Activated naive CD8-positive, alpha-beta T cell treated with anti-CD3 and anti-CD28 coated beads, Interleukin-2, amount 50 U/mL, for 24 hours (primary cell): Measurements from ENCODE around the gene LMO1.
A peak's percentile ranks its signal among the peaks of the same experiment; 100 is the strongest.

ENCODE experiments used
- ATAC-seq: fragments of 150-1000 bp; cut with Tn5 transposase; one replicate; pipeline ENCODE4 v1.10.0; 2021
- DNase-seq: peaks from one replicate; pipeline ENCODE4 v3.0.0; 2021
- H3K27ac Mint-ChIP-seq: one replicate; pipeline ENCODE4 v1.8.0; 2021; ENCODE audit warnings: mild to moderate bottlenecking, mixed read lengths
- H3K27me3 Mint-ChIP-seq: one replicate; pipeline ENCODE4 v1.8.0; 2021; ENCODE audit warnings: mixed read lengths
- H3K36me3 Mint-ChIP-seq: one replicate; pipeline ENCODE4 v1.8.0; 2021; ENCODE audit warnings: low read depth, mixed read lengths
- H3K4me1 Mint-ChIP-seq: one replicate; pipeline ENCODE4 v1.8.0; 2021; ENCODE audit warnings: mixed read lengths
- H3K4me3 Mint-ChIP-seq: one replicate; pipeline ENCODE4 v1.8.0; 2021; ENCODE audit warnings: mild to moderate bottlenecking, moderate library complexity, mixed read lengths
- H3K9me3 Mint-ChIP-seq: one replicate; pipeline ENCODE4 v1.8.0; 2021; ENCODE audit warnings: mixed read lengths

LMO1 gene

DNA sequence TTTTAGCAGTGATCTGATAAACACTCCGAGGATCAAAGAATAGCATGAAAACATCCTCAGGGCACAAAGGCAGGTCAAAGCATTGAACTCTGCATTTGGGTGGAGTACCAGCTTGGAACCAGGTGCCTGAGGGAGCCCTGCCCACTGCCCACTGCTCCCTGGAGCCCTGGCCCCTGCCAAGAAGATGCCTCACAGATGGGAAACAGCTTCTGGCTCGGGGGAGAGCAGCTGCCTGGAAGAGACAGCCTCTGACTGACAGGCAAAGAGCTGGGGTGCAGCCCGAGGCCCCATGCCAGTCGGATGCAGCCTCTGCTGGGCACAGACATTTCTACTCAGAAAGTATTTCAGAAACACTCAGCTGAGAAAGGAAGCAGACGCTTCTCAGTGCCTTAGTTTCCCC is 13.2 kb downstream of the LMO1 start:
- Mint-ChIP-seq H3K27ac (no peak overlapping the region), H3K36me3 (no peaks in the 10 kb centered on the region), H3K4me3 (no peak overlapping the region), H3K4me1 (no peaks in the 10 kb centered on the region), H3K9me3 (no peaks in the 10 kb centered on the region), H3K27me3 (no peaks in the 10 kb centered on the region)
- ATAC-seq (no peak), DNase-seq (no peak)

DNA sequence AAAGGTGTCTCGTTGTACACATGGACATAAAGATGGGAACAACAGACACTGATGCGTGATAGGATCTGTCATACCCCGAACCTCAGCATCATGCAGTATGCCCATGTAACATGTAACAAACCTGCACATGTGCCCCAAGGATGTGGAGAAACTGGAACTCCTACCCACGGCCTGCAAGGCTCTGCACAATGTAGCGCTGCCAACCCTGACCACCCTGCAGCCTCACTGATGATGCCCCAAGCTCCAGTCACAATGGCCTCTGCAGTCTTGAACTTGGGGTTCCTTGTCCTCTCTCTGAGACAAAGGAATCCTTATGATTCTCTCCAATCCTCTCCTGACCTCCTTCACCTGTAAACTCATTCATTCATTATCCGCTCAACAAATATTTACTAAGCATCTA is 14.2 kb downstream of the LMO1 start:
- no peak overlapping the region for H3K27ac Mint-ChIP-seq
- DNase-seq (no peak), ATAC-seq (no peak)
- no peaks in the 10 kb centered on the region for H3K36me3 Mint-ChIP-seq
- no peaks in the 10 kb centered on the region for H3K27me3 Mint-ChIP-seq
- no peaks in the 10 kb centered on the region for H3K9me3 Mint-ChIP-seq
- H3K4me1 Mint-ChIP-seq = no peaks in the 10 kb centered on the region
- no peak overlapping the region for H3K4me3 Mint-ChIP-seq

DNA sequence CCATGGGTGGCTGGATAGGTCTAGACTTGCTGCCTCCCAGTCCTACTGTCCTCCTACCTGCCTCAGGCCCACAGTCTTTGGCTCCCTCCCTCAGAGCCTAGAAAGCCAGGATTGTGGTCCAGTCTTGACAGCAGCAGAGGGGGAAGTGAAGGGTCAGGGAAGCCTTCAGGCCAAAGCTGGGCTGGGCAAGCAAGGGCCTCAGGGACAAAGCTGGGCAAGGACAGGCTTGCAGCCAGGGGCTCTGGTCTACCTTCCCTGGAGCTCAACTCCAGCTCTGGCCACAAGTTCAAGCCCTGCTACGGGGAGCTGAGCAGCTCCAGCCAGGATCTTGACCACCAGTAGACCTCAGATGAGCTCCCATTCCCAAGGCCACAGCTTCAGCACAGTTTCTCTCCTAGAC is 14.9 kb downstream of the LMO1 start:
- DNase-seq (no peak), ATAC-seq (no peak)
- H3K4me3 Mint-ChIP-seq = no peak overlapping the region
- H3K36me3 Mint-ChIP-seq = no peaks in the 10 kb centered on the region
- no peak overlapping the region for H3K27ac Mint-ChIP-seq
- no peaks in the 10 kb centered on the region for H3K27me3 Mint-ChIP-seq
- no peaks in the 10 kb centered on the region for H3K9me3 Mint-ChIP-seq
- H3K4me1 Mint-ChIP-seq = no peaks in the 10 kb centered on the region

DNA sequence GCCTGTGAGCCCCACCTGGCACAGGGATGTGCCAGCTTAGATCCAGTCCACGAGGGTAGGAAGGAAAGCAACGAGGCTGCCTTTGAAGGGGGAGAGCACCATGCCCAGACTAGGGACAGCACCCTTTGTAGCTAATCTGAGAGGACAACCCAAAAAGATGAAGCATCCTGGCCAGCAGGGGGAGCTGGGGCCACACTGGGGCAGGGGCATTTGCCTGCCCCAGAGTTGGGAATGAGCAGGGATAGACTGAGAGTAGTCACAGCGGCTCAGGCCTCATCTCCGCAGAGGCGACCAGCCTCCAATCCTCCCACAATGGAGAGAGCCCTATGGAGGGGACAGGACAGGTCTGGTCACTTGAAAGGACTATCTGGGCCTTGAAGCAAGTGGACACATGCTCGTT is 16.4 kb downstream of the LMO1 start:
- Mint-ChIP-seq H3K4me3 (no peak overlapping the region), H3K36me3 (no peaks in the 10 kb centered on the region), H3K4me1 (no peaks in the 10 kb centered on the region), H3K27me3 (no peaks in the 10 kb centered on the region), H3K27ac (no peak overlapping the region), H3K9me3 (no peaks in the 10 kb centered on the region)
- no peak for ATAC-seq
- peak; percentile 35 for DNase-seq

DNA sequence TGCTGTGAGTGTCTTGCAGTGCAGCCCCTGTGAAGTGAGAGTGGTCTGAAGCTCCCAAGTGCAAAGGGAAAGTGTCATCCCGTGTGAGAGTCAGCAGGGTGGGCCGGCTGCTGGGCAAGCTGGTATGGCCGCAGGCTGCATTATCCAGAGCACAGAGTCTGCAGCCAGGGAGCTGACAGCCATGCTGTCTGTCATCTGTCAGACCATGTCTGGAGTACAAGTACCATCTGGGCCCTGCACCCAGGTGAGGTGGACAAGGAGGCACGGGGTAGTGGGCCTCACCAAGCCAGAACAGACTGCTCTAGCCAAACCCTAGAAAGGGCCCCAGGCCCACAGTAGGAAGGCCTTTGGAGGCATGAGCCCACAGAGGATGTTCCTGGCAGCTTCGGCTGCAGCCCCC is 20.2 kb downstream of the LMO1 start:
- ATAC-seq = no peak
- Mint-ChIP-seq H3K27me3 (no peaks in the 10 kb centered on the region), H3K4me3 (no peak overlapping the region), H3K9me3 (no peaks in the 10 kb centered on the region), H3K27ac (no peak overlapping the region), H3K36me3 (no peaks in the 10 kb centered on the region), H3K4me1 (no peaks in the 10 kb centered on the region)
- no peak for DNase-seq

DNA sequence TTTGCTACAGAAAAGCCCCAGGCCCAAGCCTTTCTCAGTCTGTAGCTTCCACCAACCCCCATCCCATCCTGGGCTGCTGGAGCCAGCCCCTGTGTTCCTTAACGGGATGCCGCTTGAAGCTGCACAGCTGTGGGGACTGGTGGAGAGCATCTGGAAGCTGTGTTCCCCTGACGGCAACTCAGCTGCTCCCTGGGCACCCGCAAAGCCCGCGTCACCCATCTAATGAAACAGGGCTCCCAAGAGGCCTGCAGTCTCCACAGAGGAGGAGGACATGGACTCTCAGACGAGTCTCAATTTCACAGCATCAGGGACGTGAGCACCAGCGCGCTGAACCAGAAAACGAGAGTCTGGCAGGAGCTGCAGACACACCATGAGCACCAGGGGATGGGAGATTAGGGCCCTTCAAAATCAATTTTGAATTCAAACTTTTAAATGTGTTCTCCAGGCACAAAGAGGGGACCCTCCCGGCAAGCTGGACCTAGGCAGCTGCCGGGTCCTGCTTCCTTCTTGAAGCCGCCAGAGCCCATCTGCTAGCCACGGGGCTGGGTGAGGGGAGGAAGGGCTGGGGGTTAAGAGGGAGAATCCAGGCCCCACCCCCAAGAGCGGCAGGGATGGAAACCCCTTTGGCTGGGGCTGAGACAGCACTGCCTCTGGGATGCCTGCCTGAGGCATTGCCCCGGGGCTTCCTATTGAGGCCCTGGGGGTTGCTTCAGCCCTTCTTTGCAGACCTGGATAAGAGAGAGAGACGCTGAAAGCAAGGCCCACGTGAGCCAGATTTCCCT is 21.0 kb downstream of the LMO1 start:
- ATAC-seq = no peak
- H3K27ac Mint-ChIP-seq = no peak overlapping the region
- no peak overlapping the region for H3K4me3 Mint-ChIP-seq
- H3K27me3 Mint-ChIP-seq = no peaks in the 10 kb centered on the region
- no peak for DNase-seq
- no peaks in the 10 kb centered on the region for H3K9me3 Mint-ChIP-seq
- no peaks in the 10 kb centered on the region for H3K36me3 Mint-ChIP-seq
- no peaks in the 10 kb centered on the region for H3K4me1 Mint-ChIP-seq

DNA sequence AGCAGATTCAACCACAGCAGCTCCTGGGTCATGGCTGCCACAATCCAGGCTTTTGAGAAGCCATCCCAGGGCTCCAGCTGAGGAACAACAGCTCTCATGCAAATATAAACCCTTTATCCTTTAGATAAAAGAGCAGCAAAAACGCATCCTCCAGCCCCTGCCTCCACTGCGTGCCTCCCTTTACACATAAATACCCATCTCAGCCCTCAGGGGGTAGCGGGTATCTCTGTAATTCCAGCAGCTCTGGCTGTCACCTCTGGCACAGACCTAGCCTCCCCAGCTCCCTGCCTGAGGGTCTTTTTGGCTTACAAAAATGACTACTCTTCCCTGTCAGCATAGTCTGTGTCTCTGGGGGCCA is 21.6 kb downstream of the LMO1 start:
- Mint-ChIP-seq H3K4me1 (no peaks in the 10 kb centered on the region), H3K9me3 (no peaks in the 10 kb centered on the region), H3K27me3 (no peaks in the 10 kb centered on the region), H3K36me3 (no peaks in the 10 kb centered on the region), H3K4me3 (no peak overlapping the region), H3K27ac (no peak overlapping the region)
- DNase-seq (no peak), ATAC-seq (no peak)

DNA sequence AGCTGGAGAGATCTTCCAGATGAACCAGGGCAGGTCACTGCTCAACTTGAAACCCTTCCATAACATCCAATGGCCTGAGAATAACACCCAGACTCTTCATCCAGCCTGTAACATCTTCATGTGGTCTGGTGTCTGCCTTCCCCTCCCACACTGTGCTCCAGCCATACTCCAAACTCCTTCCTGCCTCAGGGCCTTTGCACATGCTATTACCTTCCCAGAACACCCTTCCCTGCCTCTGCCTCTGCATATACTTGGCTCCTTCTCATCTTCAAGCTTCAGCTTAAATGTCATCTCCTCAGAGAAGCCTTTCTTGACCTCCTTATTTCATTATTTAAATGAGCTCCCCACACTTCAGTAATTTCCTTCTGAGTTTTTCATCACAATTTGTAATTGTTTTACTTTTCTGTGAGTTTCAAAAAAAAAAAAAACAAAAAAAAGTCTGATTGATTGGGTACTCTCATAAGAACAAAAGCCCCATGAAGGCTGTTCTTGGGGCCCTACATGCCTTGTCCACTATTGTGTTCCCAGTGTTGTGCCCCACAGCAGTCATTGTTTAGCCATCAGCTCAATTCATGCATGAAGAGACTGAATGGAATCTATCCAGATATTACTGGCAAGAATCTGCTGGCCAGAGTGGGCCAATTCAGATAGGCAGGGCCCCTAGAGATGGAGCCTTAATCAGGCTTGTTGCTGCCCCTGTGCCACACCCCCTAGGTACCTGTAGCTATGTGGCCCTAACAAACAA is 22.1 kb downstream of the LMO1 start:
- Mint-ChIP-seq H3K4me3 (no peak overlapping the region), H3K27me3 (no peaks in the 10 kb centered on the region), H3K9me3 (no peaks in the 10 kb centered on the region), H3K36me3 (no peaks in the 10 kb centered on the region), H3K27ac (no peak overlapping the region), H3K4me1 (no peaks in the 10 kb centered on the region)
- DNase-seq (no peak), ATAC-seq (no peak)

DNA sequence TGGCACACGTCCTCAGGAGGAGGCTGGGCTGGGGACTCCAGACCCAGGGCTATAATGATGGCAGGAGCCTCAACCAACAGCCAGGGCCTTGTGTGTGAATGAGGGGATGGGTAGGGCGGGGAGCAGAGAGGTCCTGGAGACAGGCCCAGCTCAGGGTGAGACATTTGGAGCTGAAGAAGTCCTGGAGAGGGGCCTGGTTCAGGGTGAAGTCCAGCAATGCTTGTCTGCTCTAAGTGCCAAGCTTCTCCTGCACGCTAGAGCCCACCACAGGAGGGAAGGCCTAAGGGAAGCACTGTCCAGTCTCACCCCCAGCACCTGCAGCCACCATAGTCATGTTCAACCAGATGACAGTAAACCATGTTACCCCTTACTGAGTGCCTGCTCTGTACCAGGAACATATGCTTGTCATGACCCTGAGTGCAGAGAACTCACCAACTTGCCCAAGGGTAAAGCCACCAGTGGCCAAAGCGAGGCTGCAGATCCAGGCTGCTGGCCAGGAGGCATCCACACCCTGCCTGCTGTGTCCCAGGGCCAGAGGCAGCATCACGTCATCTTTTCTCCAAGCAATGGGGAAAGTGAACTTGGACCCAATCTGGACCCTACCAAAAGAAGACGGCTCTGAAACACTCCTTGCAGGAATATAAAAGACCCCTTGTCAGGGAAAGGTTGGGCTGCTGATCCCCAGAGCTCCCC is 24.0 kb downstream of the LMO1 start:
- ATAC-seq = no peak
- H3K27me3 Mint-ChIP-seq = no peaks in the 10 kb centered on the region
- H3K36me3 Mint-ChIP-seq = no peaks in the 10 kb centered on the region

DNA sequence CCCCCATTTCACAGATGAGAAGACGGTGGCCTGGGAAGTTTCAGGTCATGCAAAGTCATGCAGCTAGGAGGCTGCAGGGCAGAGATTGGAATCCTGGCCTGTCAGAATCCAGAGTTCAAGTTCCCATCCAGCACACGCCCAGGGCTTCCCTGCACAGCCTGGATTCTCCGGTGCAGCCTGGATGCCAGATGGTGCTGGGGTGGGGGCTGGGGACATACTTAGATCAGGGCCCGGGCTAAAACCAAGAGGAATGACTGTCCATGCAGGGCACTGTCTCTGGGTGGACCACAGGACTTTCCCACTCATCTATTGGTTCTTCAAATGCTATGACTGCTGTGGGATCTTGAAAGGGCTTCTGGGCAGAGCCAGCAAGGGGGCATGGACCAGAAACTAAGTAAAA is 24.6 kb downstream of the LMO1 start:
- DNase-seq (no peak), ATAC-seq (no peak)
- Mint-ChIP-seq H3K36me3 (no peaks in the 10 kb centered on the region), H3K27me3 (no peaks in the 10 kb centered on the region), H3K4me1 (peaks cover 4% of the 10 kb centered on the region), H3K27ac (no peak overlapping the region), H3K9me3 (no peaks in the 10 kb centered on the region), H3K4me3 (no peak overlapping the region)

More for the DNA sequence above, 24.0 kb downstream of the LMO1 start:
- H3K4me3 Mint-ChIP-seq = no peak overlapping the region
- H3K27ac Mint-ChIP-seq = no peak overlapping the region
- peaks cover 4% of the 10 kb centered on the region for H3K4me1 Mint-ChIP-seq
- H3K9me3 Mint-ChIP-seq = no peaks in the 10 kb centered on the region
- no peak for DNase-seq

DNA sequence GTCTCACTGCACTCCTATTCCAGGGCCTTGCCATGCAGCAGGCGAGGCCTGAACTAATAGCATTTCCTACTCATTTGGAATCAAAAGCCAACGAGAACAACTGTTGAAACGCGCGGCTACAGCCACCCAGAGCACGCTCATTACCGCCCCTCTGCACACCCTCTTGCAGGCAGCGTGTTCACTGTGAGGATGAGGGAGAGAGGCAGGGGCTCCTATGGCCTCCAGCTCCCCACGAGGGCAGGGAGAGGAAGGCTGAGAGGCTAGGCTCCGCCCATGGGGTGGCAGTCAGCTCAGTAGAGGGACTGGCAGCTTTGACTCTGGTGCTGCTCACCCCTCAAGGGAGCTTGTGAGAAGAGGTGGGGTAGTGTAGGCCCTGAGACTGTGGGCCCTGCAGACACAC is 26.2 kb downstream of the LMO1 start:
- H3K27ac Mint-ChIP-seq = no peak overlapping the region
- no peaks in the 10 kb centered on the region for H3K9me3 Mint-ChIP-seq
- H3K4me1 Mint-ChIP-seq = peaks cover 4% of the 10 kb centered on the region
- H3K4me3 Mint-ChIP-seq = no peak overlapping the region
- H3K27me3 Mint-ChIP-seq = no peaks in the 10 kb centered on the region
- no peak for DNase-seq
- H3K36me3 Mint-ChIP-seq = no peaks in the 10 kb centered on the region
- no peak for ATAC-seq

DNA sequence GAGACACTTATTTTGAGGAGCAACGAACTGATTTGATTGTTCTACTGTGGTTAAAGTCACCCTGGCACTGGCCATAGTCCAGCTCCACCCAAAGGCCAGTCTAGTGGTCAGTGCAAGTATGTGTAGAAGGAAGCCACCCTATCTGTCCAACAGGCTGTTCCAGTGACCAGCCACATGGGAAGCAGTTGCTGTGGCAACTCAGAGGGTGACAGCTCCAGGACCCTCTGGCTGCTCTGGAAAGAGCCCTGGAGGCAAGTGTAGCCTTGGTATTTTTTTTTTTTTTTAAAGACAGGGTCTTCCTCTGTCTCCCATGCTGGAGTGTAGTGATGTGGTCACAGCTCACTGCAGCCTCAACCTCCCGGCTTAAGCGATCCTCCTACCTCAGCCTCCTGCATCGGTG is 27.8 kb downstream of the LMO1 start:
- Mint-ChIP-seq H3K36me3 (no peaks in the 10 kb centered on the region), H3K27me3 (no peaks in the 10 kb centered on the region), H3K4me1 (peaks cover 4% of the 10 kb centered on the region), H3K4me3 (no peak overlapping the region), H3K27ac (no peak overlapping the region), H3K9me3 (no peaks in the 10 kb centered on the region)
- no peak for DNase-seq
- ATAC-seq = no peak

DNA sequence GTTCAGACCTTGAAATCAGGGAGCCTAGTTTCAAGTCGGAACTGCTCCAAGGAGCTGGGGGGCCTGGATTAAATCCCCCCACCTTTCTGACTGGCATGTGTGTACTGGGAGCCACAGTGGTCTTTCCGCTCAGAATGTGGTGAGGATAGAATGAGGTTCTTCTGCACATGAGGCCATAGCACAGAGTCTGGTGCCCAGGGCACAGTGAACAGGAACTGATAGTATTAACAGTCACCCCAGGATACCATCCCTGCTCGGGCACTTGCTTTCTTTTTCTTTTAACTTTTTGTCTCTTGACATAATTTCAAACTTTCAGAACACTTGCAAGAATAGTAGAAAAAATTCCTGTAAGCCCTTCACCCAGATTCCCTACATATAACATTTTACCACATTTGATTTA is 28.8 kb downstream of the LMO1 start:
- Mint-ChIP-seq H3K4me3 (no peak overlapping the region), H3K4me1 (peaks cover 4% of the 10 kb centered on the region), H3K27me3 (no peaks in the 10 kb centered on the region), H3K9me3 (no peaks in the 10 kb centered on the region), H3K36me3 (no peaks in the 10 kb centered on the region), H3K27ac (no peak overlapping the region)
- no peak for ATAC-seq
- DNase-seq = no peak

DNA sequence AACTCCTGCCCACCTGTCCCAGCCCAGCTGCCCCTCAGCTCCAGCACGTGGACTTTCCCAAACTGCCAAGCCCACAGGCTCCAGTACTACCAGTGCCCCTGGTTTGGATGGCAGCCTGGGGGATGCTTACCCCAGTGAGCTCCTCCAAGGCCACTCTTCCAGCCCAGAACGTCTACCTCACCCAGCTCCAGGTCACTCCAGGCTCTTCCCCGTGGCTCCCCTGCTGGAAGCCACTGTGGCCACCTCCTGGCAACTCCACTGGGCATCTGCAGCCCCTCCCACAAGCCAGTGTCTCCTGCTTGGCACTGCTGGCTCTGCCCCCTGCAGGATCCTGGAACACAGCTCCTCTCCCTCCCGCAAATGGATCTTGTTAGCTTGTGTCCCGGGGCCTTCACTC is 29.3 kb downstream of the LMO1 start:
- DNase-seq (no peak), ATAC-seq (no peak)
- Mint-ChIP-seq H3K27me3 (no peaks in the 10 kb centered on the region), H3K4me1 (peaks cover 4% of the 10 kb centered on the region), H3K4me3 (no peak overlapping the region), H3K9me3 (no peaks in the 10 kb centered on the region), H3K27ac (no peak overlapping the region), H3K36me3 (no peaks in the 10 kb centered on the region)
